Measurements from ENCODE around the gene USP53. TPM values are rescaled to one million over a fixed set of nuclear protein-coding genes. Genes with fewer than 3 reads are reported as not detected.
"Not testable (repeated sequence)": the region's sequence is repeated elsewhere in the genome, so short reads cannot be mapped to it uniquely, and the experiment has no call there.

Gene USP53
- total RNA-seq, 2 donors from 2014 or later = 37.5 to 83.8 TPM

- no peak for DNase-seq
- H3K4me1 ChIP-seq = no peaks in the 10 kb centered on the region
- no peaks in the 10 kb centered on the region for H3K27me3 ChIP-seq
- no peak overlapping the region for H3K27ac ChIP-seq
- no peaks in the 10 kb centered on the region for H3K9me3 ChIP-seq
- H3K9ac ChIP-seq (ENCODE audit: low read depth in 2 of 2, low read length in 2 of 2) = no peak overlapping the region
- H3K4me3 ChIP-seq = no peak overlapping the region
- TF ChIP-seq, protein P1, sequence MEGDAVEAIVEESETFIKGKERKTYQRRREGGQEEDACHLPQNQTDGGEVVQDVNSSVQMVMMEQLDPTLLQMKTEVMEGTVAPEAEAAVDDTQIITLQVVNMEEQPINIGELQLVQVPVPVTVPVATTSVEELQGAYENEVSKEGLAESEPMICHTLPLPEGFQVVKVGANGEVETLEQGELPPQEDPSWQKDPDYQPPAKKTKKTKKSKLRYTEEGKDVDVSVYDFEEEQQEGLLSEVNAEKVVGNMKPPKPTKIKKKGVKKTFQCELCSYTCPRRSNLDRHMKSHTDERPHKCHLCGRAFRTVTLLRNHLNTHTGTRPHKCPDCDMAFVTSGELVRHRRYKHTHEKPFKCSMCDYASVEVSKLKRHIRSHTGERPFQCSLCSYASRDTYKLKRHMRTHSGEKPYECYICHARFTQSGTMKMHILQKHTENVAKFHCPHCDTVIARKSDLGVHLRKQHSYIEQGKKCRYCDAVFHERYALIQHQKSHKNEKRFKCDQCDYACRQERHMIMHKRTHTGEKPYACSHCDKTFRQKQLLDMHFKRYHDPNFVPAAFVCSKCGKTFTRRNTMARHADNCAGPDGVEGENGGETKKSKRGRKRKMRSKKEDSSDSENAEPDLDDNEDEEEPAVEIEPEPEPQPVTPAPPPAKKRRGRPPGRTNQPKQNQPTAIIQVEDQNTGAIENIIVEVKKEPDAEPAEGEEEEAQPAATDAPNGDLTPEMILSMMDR (IDR thresholded peaks at IDR 0.05) = no peak
- intact Hi-C loops (cut with DNase I) = loop anchor here (10.0 kb wide), 1 partner anchor 51 kb away; the partner anchor contains the start of gene USP53
- no peaks in the 10 kb centered on the region for H3K36me3 ChIP-seq
Measured at GRCh38 chr4:119266153-119266552, 53.6 kb downstream of the USP53 start.

- Histone ChIP-seq H3K4me3 (no peak overlapping the region), H3K4me1 (no peaks in the 10 kb centered on the region), H3K36me3 (no peaks in the 10 kb centered on the region), H3K27me3 (no peaks in the 10 kb centered on the region), H3K9ac (ENCODE audit: low read depth in 2 of 2, low read length in 2 of 2) (no peak overlapping the region), H3K9me3 (no peaks in the 10 kb centered on the region), H3K27ac (no peak overlapping the region)
- intact Hi-C loops (cut with DNase I) = loop anchor here (10.0 kb wide), 1 partner anchor 54 kb away; the partner anchor contains the start of gene USP53
- no peak for DNase-seq
- TF ChIP-seq, protein P1 (IDR thresholded peaks at IDR 0.05) = no peak
Measured at GRCh38 chr4:119268466-119268865, 56.0 kb downstream of the USP53 start.

DNA sequence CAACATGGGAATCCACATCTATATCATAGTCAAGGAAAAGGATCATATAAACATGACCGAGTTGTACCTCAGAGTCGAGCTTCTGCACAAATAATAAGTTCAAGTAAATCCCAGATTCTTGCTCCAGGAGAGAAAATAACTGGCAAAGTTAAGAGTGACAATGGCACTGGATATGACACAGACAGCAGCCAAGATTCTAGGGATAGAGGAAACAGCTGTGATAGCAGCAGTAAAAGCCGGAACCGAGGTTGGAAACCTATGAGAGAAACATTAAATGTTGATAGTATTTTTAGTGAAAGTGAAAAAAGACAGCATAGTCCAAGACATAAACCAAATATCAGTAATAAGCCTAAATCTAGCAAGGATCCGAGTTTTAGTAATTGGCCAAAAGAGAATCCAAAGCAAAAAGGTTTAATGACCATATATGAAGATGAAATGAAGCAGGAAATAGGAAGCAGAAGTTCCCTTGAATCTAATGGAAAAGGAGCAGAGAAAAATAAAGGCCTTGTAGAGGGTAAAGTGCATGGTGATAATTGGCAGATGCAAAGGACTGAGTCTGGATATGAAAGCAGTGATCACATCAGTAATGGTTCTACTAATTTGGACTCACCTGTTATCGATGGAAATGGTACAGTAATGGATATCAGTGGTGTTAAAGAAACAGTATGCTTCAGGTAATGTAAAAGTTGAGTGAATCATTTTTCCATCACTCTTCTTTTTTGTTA, 59.0 kb downstream of the USP53 start:
- no peak for DNase-seq
- no peaks in the 10 kb centered on the region for H3K36me3 ChIP-seq
- no peaks in the 10 kb centered on the region for H3K9me3 ChIP-seq
- TF ChIP-seq, protein P1 (IDR thresholded peaks at IDR 0.05) = no peak
- H3K27me3 ChIP-seq = no peaks in the 10 kb centered on the region
- no peak overlapping the region for H3K9ac ChIP-seq (ENCODE audit: low read depth in 2 of 2, low read length in 2 of 2)
- no peak overlapping the region for H3K4me3 ChIP-seq
- intact Hi-C loops (cut with DNase I) = no loop called here
- no peak overlapping the region for H3K27ac ChIP-seq
- no peaks in the 10 kb centered on the region for H3K4me1 ChIP-seq

- H3K4me1 ChIP-seq; H3K9ac ChIP-seq (ENCODE audit: low read depth in 2 of 2, low read length in 2 of 2); H3K9me3 ChIP-seq; H3K27ac ChIP-seq; DNase-seq; H3K4me3 ChIP-seq; H3K36me3 ChIP-seq; intact Hi-C loops (cut with DNase I); H3K27me3 ChIP-seq: not testable (repeated sequence)
Measured at GRCh38 chr4:119279541-119279940, 67.0 kb downstream of the USP53 start.

DNA sequence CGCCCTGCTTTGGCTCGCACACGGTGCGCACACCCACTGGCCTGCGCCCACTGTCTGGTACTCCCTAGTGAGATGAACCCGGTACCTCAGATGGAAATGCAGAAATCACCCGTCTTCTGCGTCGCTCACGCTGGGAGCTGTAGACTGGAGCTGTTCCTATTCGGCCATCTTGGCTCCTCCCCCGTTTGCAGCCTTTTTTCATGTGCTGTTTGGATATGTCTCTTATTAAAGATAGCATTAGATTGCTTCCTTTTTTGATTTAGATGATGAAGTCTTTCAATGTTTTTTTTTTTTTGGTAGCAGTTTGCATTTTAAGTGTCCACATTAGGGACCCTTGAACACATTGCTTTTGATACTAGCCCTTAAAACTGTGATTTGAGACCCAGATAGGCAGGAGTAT, 67.4 kb downstream of the USP53 start:
- not testable (repeated sequence) for DNase-seq; H3K4me3 ChIP-seq; H3K36me3 ChIP-seq; H3K4me1 ChIP-seq; H3K27me3 ChIP-seq; H3K27ac ChIP-seq; H3K9me3 ChIP-seq; H3K9ac ChIP-seq (ENCODE audit: low read depth in 2 of 2, low read length in 2 of 2)
- intact Hi-C loops (cut with DNase I) = loop anchor here (5.0 kb wide), 1 partner anchor 238 kb away; no protein-coding TSS in a partner anchor

DNA sequence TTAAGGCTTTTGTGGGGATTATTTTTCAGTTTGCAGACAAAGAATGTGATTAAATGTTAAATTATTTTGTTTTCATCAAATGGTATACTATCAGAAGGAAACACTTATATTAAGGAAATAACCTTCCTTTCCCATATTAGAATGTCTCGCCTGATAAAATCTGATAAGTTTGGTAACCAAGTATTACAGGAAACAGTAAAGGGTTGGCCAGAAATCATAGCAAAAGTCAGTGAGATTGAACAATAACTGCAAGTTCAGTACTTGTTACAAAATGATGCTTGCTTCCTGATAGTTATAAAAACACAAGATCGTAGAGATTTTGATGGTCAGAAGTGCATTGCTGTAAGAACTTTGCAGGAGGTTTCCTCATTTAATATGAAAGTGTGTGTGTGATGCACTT, 68.9 kb downstream of the USP53 start:
- intact Hi-C loops (cut with DNase I) = loop anchor here (5.0 kb wide), 1 partner anchor 239 kb away; no protein-coding TSS in a partner anchor
- H3K4me1 ChIP-seq = peaks cover 3% of the 10 kb centered on the region
- no peak for DNase-seq
- H3K9me3 ChIP-seq = no peaks in the 10 kb centered on the region
- H3K4me3 ChIP-seq = no peak overlapping the region
- H3K36me3 ChIP-seq = no peaks in the 10 kb centered on the region
- no peaks in the 10 kb centered on the region for H3K27me3 ChIP-seq
- TF ChIP-seq, protein P1 (IDR thresholded peaks at IDR 0.05) = no peak
- no peak overlapping the region for H3K9ac ChIP-seq (ENCODE audit: low read depth in 2 of 2, low read length in 2 of 2)
- no peak overlapping the region for H3K27ac ChIP-seq

Data from colonic mucosa (tissue), 4 donors.